Measurements from ENCODE around the gene MAP4K4. TPM values are rescaled to one million over a fixed set of nuclear protein-coding genes. Genes with fewer than 3 reads are reported as not detected.
A peak's percentile ranks its signal among the peaks of the same experiment; 100 is the strongest.

MAP4K4 gene
- total and polyA plus RNA-seq, 2 of the 13 experiments (the other 11 are each of a cell fraction or from before 2014, with no cell fraction given), result 105 to 264 TPM

- TF ChIP-seq ZNF432 (CRISPR knock-in tag; IDR thresholded peaks at IDR 0.05; ENCODE audit: borderline replicate concordance), result no peak
- no peak for TF ChIP-seq SP5 (CRISPR knock-in tag; IDR thresholded peaks at IDR 0.05; ENCODE audit: borderline replicate concordance, low read depth)
- no peak for TF ChIP-seq STAT5B (CRISPR knock-in tag; IDR thresholded peaks at IDR 0.05)
- TF ChIP-seq, protein P1, sequence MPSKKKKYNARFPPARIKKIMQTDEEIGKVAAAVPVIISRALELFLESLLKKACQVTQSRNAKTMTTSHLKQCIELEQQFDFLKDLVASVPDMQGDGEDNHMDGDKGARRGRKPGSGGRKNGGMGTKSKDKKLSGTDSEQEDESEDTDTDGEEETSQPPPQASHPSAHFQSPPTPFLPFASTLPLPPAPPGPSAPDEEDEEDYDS (CRISPR knock-in tag; IDR thresholded peaks at IDR 0.05), result peak; percentile 21; the same call in 1 of the 2 replicates
- no peak for TF ChIP-seq MLXIP (CRISPR knock-in tag; IDR thresholded peaks at IDR 0.05; ENCODE audit: borderline replicate concordance)
- TF ChIP-seq ZNF343 (CRISPR knock-in tag; IDR thresholded peaks at IDR 0.05), result no peak
- TF ChIP-seq BRF2 (CRISPR knock-in tag; IDR thresholded peaks at IDR 0.05), result no peak
- TF ChIP-seq, protein P2, sequence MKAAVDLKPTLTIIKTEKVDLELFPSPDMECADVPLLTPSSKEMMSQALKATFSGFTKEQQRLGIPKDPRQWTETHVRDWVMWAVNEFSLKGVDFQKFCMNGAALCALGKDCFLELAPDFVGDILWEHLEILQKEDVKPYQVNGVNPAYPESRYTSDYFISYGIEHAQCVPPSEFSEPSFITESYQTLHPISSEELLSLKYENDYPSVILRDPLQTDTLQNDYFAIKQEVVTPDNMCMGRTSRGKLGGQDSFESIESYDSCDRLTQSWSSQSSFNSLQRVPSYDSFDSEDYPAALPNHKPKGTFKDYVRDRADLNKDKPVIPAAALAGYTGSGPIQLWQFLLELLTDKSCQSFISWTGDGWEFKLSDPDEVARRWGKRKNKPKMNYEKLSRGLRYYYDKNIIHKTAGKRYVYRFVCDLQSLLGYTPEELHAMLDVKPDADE (CRISPR knock-in tag; IDR thresholded peaks at IDR 0.05), result no peak
- TF ChIP-seq ZSCAN22 (CRISPR knock-in tag; IDR thresholded peaks at IDR 0.05), result peak; percentile 52; the same call in 1 of the 2 replicates
- TF ChIP-seq, protein P3, sequence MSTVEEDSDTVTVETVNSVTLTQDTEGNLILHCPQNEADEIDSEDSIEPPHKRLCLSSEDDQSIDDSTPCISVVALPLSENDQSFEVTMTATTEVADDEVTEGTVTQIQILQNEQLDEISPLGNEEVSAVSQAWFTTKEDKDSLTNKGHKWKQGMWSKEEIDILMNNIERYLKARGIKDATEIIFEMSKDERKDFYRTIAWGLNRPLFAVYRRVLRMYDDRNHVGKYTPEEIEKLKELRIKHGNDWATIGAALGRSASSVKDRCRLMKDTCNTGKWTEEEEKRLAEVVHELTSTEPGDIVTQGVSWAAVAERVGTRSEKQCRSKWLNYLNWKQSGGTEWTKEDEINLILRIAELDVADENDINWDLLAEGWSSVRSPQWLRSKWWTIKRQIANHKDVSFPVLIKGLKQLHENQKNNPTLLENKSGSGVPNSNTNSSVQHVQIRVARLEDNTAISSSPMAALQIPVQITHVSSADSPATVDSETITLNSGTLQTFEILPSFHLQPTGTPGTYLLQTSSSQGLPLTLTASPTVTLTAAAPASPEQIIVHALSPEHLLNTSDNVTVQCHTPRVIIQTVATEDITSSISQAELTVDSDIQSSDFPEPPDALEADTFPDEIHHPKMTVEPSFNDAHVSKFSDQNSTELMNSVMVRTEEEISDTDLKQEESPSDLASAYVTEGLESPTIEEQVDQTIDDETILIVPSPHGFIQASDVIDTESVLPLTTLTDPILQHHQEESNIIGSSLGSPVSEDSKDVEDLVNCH (CRISPR knock-in tag; IDR thresholded peaks at IDR 0.05), result no peak
- no peak for TF ChIP-seq JUNB (CRISPR knock-in tag; IDR thresholded peaks at IDR 0.05; ENCODE audit: borderline replicate concordance)
- TF ChIP-seq HDAC6 (IDR thresholded peaks at IDR 0.05; ENCODE audit: low read depth, low read length), result no peak
- TF ChIP-seq ZNF713 (CRISPR knock-in tag; IDR thresholded peaks at IDR 0.05), result no peak
- 0 out of 2 replicates have a peak, but pooled peaks have one; percentile 55 for TF ChIP-seq PITX1 (CRISPR knock-in tag; IDR thresholded peaks at IDR 0.05)
- TF ChIP-seq, protein P4, sequence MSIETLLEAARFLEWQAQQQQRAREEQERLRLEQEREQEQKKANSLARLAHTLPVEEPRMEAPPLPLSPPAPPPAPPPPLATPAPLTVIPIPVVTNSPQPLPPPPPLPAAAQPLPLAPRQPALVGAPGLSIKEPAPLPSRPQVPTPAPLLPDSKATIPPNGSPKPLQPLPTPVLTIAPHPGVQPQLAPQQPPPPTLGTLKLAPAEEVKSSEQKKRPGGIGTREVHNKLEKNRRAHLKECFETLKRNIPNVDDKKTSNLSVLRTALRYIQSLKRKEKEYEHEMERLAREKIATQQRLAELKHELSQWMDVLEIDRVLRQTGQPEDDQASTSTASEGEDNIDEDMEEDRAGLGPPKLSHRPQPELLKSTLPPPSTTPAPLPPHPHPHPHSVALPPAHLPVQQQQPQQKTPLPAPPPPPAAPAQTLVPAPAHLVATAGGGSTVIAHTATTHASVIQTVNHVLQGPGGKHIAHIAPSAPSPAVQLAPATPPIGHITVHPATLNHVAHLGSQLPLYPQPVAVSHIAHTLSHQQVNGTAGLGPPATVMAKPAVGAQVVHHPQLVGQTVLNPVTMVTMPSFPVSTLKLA (IDR thresholded peaks at IDR 0.05), result no peak
- TF ChIP-seq KMT2A (CRISPR knock-in tag; IDR thresholded peaks at IDR 0.05), result 0 out of 2 replicates have a peak, but pooled peaks have one; percentile 17
- no peak for TF ChIP-seq ZBTB42 (CRISPR knock-in tag; IDR thresholded peaks at IDR 0.05)
- TF ChIP-seq ZNF556 (CRISPR knock-in tag; IDR thresholded peaks at IDR 0.05; ENCODE audit: borderline replicate concordance), result peak; percentile 47; the same call in 1 of the 2 replicates
- no peak for TF ChIP-seq ZNF720 (CRISPR knock-in tag; IDR thresholded peaks at IDR 0.05)
These were observed 121.3 kb downstream of the MAP4K4 start (continued) for GRCh38 chr2:101818531-101819451.
